HepG2 (cell line): ENCODE results near the gene ABHD2. TPM values are rescaled to one million over a fixed set of nuclear protein-coding genes. Genes with fewer than 3 reads are reported as not detected.

Source experiments
- ASH2L ChIP-seq: fragments of 300-600, 200-600 bp; sonication (generic); IDR thresholded peaks from 2 replicates; pipeline ENCODE4 v1.7.0; 2017; ENCODE audit warnings: low read depth, mild to moderate bottlenecking, moderate library complexity, mixed read lengths, low read length; ENCODE audit not compliant: insufficient read length
- DPF2 ChIP-seq: sonication (generic); formaldehyde crosslinking; IDR thresholded peaks from 2 replicates; pipeline ENCODE4 v1.4.0; 2020; ENCODE audit warnings: mild to moderate bottlenecking, low read depth, missing genetic modification reagents, borderline replicate concordance
- FOSL2 ChIP-seq: sonication (generic); formaldehyde crosslinking; IDR thresholded peaks from 2 replicates; pipeline ENCODE4 v1.4.0; 2020; ENCODE audit warnings: missing genetic modification reagents
- FOXO1 ChIP-seq: sonication (generic); formaldehyde crosslinking; IDR thresholded peaks from 2 replicates; pipeline ENCODE4 v1.4.0; 2020; ENCODE audit warnings: missing genetic modification reagents
- IKZF4 ChIP-seq: sonication (generic); formaldehyde crosslinking; IDR thresholded peaks from 2 replicates; pipeline ENCODE4 v1.5.1; 2020; ENCODE audit warnings: borderline replicate concordance, mild to moderate bottlenecking, low read depth, missing genetic modification reagents; ENCODE audit errors: not compliant biosample characterization
- JARID2 ChIP-seq: sonication (generic); formaldehyde crosslinking; IDR thresholded peaks from 2 replicates; pipeline ENCODE4 v1.8.1; 2023; ENCODE audit warnings: missing genetic modification reagents, inconsistent platforms; ENCODE audit not compliant: insufficient replicate concordance
- JUN ChIP-seq: sonication (generic); formaldehyde crosslinking; IDR thresholded peaks from 2 replicates; pipeline ENCODE4 v1.4.0; 2020; ENCODE audit warnings: mild to moderate bottlenecking, missing genetic modification reagents
- KLF16 ChIP-seq, 2 experiments: sonication (generic) in 1 of 2; formaldehyde crosslinking in 1 of 2; IDR thresholded peaks; 2 replicates each; pipeline versions ENCODE4 v1.6.1 to v1.8.0; 2016 to 2023; ENCODE audit warnings: missing genetic modification reagents in 2 of 2, missing compliant biosample characterization in 1 of 2
- NCOA1 ChIP-seq: sonication (generic); formaldehyde crosslinking; IDR thresholded peaks from 2 replicates; pipeline ENCODE4 v1.9.0; 2021; ENCODE audit warnings: missing genetic modification reagents
- PHB2 ChIP-seq: fragments of 450-650 bp; IDR thresholded peaks from 2 replicates; pipeline ENCODE4 v1.6.1; 2018; ENCODE audit not compliant: partially characterized antibody
- POLR2AphosphoS5 ChIP-seq: IDR thresholded peaks from 2 replicates; pipeline ENCODE4 v1.6.1; 2012; ENCODE audit warnings: low read depth, low read length
- PRPF4 ChIP-seq: fragments of 200-400 bp; formaldehyde crosslinking; IDR thresholded peaks from 2 replicates; pipeline ENCODE4 v1.6.1; 2016; ENCODE audit warnings: low read length, low read depth; ENCODE audit not compliant: poor library complexity, severe bottlenecking
- REL ChIP-seq: sonication (generic); formaldehyde crosslinking; conservative IDR thresholded peaks from 2 replicates; pipeline ENCODE4 v1.8.0; 2022; ENCODE audit warnings: mild to moderate bottlenecking, missing genetic modification reagents, moderate library complexity
- SALL2 ChIP-seq: sonication (generic); formaldehyde crosslinking; IDR thresholded peaks from 2 replicates; pipeline ENCODE4 v1.8.1; 2023; ENCODE audit warnings: mild to moderate bottlenecking, missing genetic modification reagents, inconsistent platforms
- TARDBP ChIP-seq: sonication (generic); formaldehyde crosslinking; IDR thresholded peaks from 2 replicates; pipeline ENCODE4 v1.8.0; 2022; ENCODE audit warnings: mild to moderate bottlenecking, missing genetic modification reagents
- TBL1XR1 ChIP-seq: fragments of 150-350 bp; IDR thresholded peaks from 2 replicates; pipeline ENCODE4 v1.6.1; 2014; ENCODE audit warnings: borderline replicate concordance, low read length; ENCODE audit not compliant: partially characterized antibody
- ZEB1 ChIP-seq: IDR thresholded peaks from 2 replicates; pipeline ENCODE4 v1.6.1; 2012; ENCODE audit warnings: mild to moderate bottlenecking, low read depth, inconsistent platforms; ENCODE audit not compliant: insufficient replicate concordance
- ZIK1 ChIP-seq: sonication (generic); formaldehyde crosslinking; IDR thresholded peaks from 2 replicates; pipeline ENCODE4 v1.5.0; 2020; ENCODE audit warnings: mild to moderate bottlenecking, low read depth, missing genetic modification reagents, borderline replicate concordance
- ZNF260 ChIP-seq: sonication (generic); formaldehyde crosslinking; IDR thresholded peaks from 2 replicates; pipeline ENCODE4 v1.4.0; 2020; ENCODE audit warnings: missing genetic modification reagents, low read depth, mild to moderate bottlenecking, borderline replicate concordance
- ZNF296 ChIP-seq: sonication (generic); formaldehyde crosslinking; conservative IDR thresholded peaks from 2 replicates; pipeline ENCODE4 v1.5.0; 2020; ENCODE audit warnings: mild to moderate bottlenecking, missing genetic modification reagents
- ZNF446 ChIP-seq: sonication (generic); formaldehyde crosslinking; IDR thresholded peaks from 2 replicates; pipeline ENCODE4 v1.5.0; 2020; ENCODE audit warnings: mild to moderate bottlenecking, missing genetic modification reagents
- ZNF468 ChIP-seq: sonication (generic); formaldehyde crosslinking; IDR thresholded peaks from 2 replicates; pipeline ENCODE4 v1.8.0; 2022; ENCODE audit warnings: mild to moderate bottlenecking, moderate library complexity, missing genetic modification reagents
- ZNF614 ChIP-seq: IDR thresholded peaks from 2 replicates; pipeline ENCODE4 v1.6.1; 2018; ENCODE audit warnings: missing biosample characterization, missing genetic modification reagents, inconsistent platforms, borderline replicate concordance
- ZNF737 ChIP-seq: sonication (generic); formaldehyde crosslinking; IDR thresholded peaks from 2 replicates; pipeline ENCODE4 v1.5.0; 2020; ENCODE audit warnings: missing genetic modification reagents, mild to moderate bottlenecking, borderline replicate concordance
- ZNF850 ChIP-seq: sonication (generic); formaldehyde crosslinking; conservative IDR thresholded peaks from 2 replicates; pipeline ENCODE4 v1.9.0; 2021; ENCODE audit warnings: mild to moderate bottlenecking, missing genetic modification reagents
- ZZZ3 ChIP-seq: sonication (generic); formaldehyde crosslinking; IDR thresholded peaks from 2 replicates; pipeline ENCODE4 v1.4.0; 2020; ENCODE audit warnings: missing genetic modification reagents, mild to moderate bottlenecking, borderline replicate concordance
- polyA plus RNA-seq, 8 experiments: library from polyadenylated mRNA; depleted of rRNA in 3 of 8; stranded (reverse) in 7 of 8; unstranded in 1 of 8; fragments of >200 nt; fragmentation: Illumina TruSeq in 4 of 8; extraction: Trizol in 4 of 8; gene quantifications; 2 replicates each; pipeline versions ENCODE4 v1.2.1 to v1.2.3, GENCODE V29; 2011 to 2016; ENCODE audit warnings: low read depth in 4 of 8, missing spikeins in 1 of 8, mixed read lengths in 1 of 8; ENCODE audit not compliant: insufficient read depth in 1 of 8
- total RNA-seq, 5 experiments: library from RNA; depleted of rRNA; stranded (reverse); fragments of >200 nt; fragmentation: Illumina TruSeq; extraction: Trizol; gene quantifications; 2 replicates each; pipeline ENCODE4 v1.2.3, GENCODE V29; 2016; ENCODE audit warnings: low read depth in 1 of 5
- TF ChIP-seq, protein P1 (sequence below): fragments of 450-650 bp; IDR thresholded peaks from 2 replicates; pipeline ENCODE4 v1.6.1; 2017
- TF ChIP-seq, protein P2 (sequence below): IDR thresholded peaks from 2 replicates; pipeline ENCODE4 v1.6.1; 2016

ABHD2 gene
- total and polyA plus RNA-seq, 2 of the 13 experiments (the other 11 are each of a cell fraction or from before 2014, with no cell fraction given) = 14.8 to 22.4 TPM

DNA sequence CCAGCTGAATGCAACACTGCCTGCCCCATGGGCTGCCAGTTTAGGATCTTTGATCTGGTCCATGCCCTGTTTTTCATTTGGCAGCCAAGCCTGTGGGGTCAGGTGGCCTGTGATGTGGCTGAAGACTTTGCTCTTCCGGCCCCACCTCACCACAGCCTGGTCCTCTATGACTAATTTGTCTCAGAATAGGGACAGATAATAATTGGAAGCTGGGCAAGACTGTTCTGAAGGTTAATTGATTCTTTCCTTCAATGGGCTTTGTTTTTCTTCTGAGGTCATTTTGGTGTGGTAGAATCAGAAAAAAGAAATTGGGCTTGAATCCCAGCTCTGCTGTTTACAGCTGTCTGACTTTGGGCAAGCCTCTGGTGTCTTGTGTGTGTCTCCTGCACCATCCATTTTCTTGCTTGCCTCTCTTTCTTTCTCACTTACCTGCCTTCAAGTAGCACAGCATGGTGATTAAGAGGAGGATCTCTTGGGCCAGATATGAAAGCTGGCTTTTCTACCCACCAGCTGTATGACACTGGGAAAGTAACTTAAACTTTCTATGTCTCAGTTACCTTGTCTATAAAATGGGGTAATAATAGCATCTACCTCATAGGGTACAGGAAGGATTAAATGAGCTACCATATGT is 24.2 kb downstream of the ABHD2 start (continued):
- TF ChIP-seq ZIK1 (CRISPR knock-in tag) (no peak), SALL2 (CRISPR knock-in tag) (no peak), ZEB1 (no peak), ZNF446 (CRISPR knock-in tag) (no peak), ZNF260 (CRISPR knock-in tag) (no peak), ASH2L (no peak), KLF16 (CRISPR knock-in tag; IDR thresholded peaks at IDR 0.05) (no peak), ZNF296 (no peak), PRPF4 (no peak), ZNF468 (CRISPR knock-in tag) (no peak), TARDBP (CRISPR knock-in tag) (peak; percentile 18; the same call in 1 of the 2 replicates), ZNF737 (no peak), PHB2 (no peak), JUN (CRISPR knock-in tag) (no peak), REL (CRISPR knock-in tag) (no peak), POLR2AphosphoS5 (no peak), FOSL2 (CRISPR knock-in tag) (peak; percentile 89), ZZZ3 (no peak), IKZF4 (CRISPR knock-in tag) (no peak), FOXO1 (CRISPR knock-in tag) (no peak; the same call in 1 of the 2 replicates), JARID2 (CRISPR knock-in tag) (no peak), ZNF614 (CRISPR knock-in tag) (0 out of 2 replicates have a peak, but pooled peaks have one; percentile 14), NCOA1 (CRISPR knock-in tag) (no peak), DPF2 (0 out of 2 replicates have a peak, but pooled peaks have one; percentile 32), TBL1XR1 (no peak), ZNF850 (CRISPR knock-in tag) (no peak)
- TF ChIP-seq, protein P1, sequence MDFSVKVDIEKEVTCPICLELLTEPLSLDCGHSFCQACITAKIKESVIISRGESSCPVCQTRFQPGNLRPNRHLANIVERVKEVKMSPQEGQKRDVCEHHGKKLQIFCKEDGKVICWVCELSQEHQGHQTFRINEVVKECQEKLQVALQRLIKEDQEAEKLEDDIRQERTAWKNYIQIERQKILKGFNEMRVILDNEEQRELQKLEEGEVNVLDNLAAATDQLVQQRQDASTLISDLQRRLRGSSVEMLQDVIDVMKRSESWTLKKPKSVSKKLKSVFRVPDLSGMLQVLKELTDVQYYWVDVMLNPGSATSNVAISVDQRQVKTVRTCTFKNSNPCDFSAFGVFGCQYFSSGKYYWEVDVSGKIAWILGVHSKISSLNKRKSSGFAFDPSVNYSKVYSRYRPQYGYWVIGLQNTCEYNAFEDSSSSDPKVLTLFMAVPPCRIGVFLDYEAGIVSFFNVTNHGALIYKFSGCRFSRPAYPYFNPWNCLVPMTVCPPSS = no peak
- TF ChIP-seq, protein P2, sequence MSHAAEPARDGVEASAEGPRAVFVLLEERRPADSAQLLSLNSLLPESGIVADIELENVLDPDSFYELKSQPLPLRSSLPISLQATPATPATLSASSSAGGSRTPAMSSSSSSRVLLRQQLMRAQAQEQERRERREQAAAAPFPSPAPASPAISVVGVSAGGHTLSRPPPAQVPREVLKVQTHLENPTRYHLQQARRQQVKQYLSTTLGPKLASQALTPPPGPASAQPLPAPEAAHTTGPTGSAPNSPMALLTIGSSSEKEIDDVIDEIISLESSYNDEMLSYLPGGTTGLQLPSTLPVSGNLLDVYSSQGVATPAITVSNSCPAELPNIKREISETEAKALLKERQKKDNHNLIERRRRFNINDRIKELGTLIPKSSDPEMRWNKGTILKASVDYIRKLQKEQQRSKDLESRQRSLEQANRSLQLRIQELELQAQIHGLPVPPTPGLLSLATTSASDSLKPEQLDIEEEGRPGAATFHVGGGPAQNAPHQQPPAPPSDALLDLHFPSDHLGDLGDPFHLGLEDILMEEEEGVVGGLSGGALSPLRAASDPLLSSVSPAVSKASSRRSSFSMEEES = peak; percentile 91
